ENCODE results near the gene PLPP4.

Gene PLPP4

GRCh38 chr10:120616311-120616911, 159.4 kb downstream of the PLPP4 start:
- DNase-seq, result no peak

GRCh38 chr10:120628197-120628596, 171.2 kb downstream of the PLPP4 start:
- DNase-seq, result no peak

GRCh38 chr10:120630266-120630665, 173.2 kb downstream of the PLPP4 start:
- no peak for DNase-seq

DNA sequence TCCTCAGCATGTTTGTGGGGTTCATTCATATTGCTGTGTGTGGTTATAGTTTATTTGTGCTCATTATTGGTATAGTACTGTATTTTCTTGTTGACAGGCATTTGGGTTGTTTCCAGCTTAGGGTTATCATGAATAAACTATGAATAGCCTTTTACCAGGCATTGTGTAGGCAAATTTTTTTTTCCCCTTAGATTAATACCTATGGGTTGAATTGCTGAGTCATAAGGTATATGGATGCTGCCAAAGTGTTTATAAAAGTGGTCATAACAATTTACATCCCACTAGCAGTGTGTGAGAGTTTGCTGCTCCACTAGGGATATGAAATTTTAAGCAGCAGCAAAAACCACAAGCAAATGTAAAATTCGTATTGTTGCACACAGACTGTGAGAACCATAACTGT, 175.0 kb downstream of the PLPP4 start:
- DNase-seq, result no peak

GRCh38 chr10:120632942-120633341, 175.9 kb downstream of the PLPP4 start:
- no peak for DNase-seq

GRCh38 chr10:120634659-120635058, 177.6 kb downstream of the PLPP4 start:
- no peak for DNase-seq
